Activated naive CD4-positive, alpha-beta T cell treated with anti-CD3 and anti-CD28 coated beads, Interleukin-2, amount 50 U/mL, for 72 hours (primary cell): Measurements from ENCODE around the gene MYB. TPM values are rescaled to one million over a fixed set of nuclear protein-coding genes. Genes with fewer than 3 reads are reported as not detected.
"Not testable (repeated sequence)": the region's sequence is repeated elsewhere in the genome, so short reads cannot be mapped to it uniquely, and the experiment has no call there.

Source experiments
- ATAC-seq, 2 donors: fragments of 150-1000 bp; cut with Tn5 transposase; 2 replicates each; pipeline ENCODE4 v1.10.0; 2021; ENCODE audit warnings: mild to moderate bottlenecking in 2 of 2, moderate library complexity in 2 of 2
- DNase-seq, 2 donors: peaks; one replicate each; pipeline ENCODE4 v3.0.0; 2021 to 2022; ENCODE audit warnings: low spot score in 2 of 2
- H3K27ac Mint-ChIP-seq, 2 donors: one replicate each; pipeline ENCODE4 v1.8.0; 2022; ENCODE audit warnings: mild to moderate bottlenecking in 2 of 2, mixed read lengths in 2 of 2
- H3K36me3 Mint-ChIP-seq, 2 donors: one replicate each; pipeline ENCODE4 v1.8.0; 2022; ENCODE audit warnings: mixed read lengths in 2 of 2
- H3K9me3 Mint-ChIP-seq, 2 donors: one replicate each; pipeline ENCODE4 v1.8.0; 2022; ENCODE audit warnings: mixed read lengths in 2 of 2
- total RNA-seq, 2 donors: library from RNA; stranded (reverse); gene quantifications; one replicate each; pipeline ENCODE4 v1.2.3, GENCODE V29; 2022

MYB gene
- total RNA-seq, 2 donors from 2014 or later: 23.8 to 54.9 TPM

- Mint-ChIP-seq H3K9me3 (no peaks in the 10 kb centered on the region), H3K36me3 (no peaks in the 10 kb centered on the region), H3K27ac (no peak overlapping the region)
- ATAC-seq (no peak), DNase-seq (no peak)
These were observed 63.0 kb downstream of the MYB start for GRCh38 chr6:135243871-135244796.

- ATAC-seq (no peak), DNase-seq (no peak)
- no peaks in the 10 kb centered on the region for H3K36me3 Mint-ChIP-seq
- no peaks in the 10 kb centered on the region for H3K9me3 Mint-ChIP-seq
- no peak overlapping the region for H3K27ac Mint-ChIP-seq
These were observed 63.7 kb downstream of the MYB start for GRCh38 chr6:135244805-135245204.

- not testable (repeated sequence) for ATAC-seq, H3K36me3 Mint-ChIP-seq, H3K9me3 Mint-ChIP-seq, DNase-seq, H3K27ac Mint-ChIP-seq
These were observed 65.4 kb downstream of the MYB start for GRCh38 chr6:135246412-135247012.

DNA sequence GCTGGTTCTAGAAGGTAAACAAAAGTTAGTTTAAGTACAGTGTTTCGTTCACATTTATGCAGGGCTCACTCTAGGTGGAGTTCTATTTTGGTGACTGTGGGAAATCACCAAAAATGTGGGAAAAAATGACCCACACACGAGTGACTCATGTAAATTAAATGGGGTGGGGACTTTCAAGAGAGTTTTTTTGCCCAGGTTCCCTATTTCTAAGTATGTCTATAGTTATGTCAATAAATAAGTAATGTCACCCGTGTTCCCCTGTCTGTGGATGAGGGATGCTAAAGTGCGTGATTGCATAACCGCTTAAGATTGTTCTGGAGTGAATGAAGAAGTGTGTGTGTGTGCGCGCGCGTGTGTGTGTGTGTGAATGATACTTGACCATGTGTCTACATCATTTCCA lies 69.1 kb downstream of the MYB start:
- H3K9me3 Mint-ChIP-seq: no peaks in the 10 kb centered on the region
- DNase-seq (no peak), ATAC-seq (no peak)
- no peak overlapping the region for H3K27ac Mint-ChIP-seq
- no peaks in the 10 kb centered on the region for H3K36me3 Mint-ChIP-seq

- no peaks in the 10 kb centered on the region for H3K36me3 Mint-ChIP-seq
- no peaks in the 10 kb centered on the region for H3K9me3 Mint-ChIP-seq
- DNase-seq (no peak), ATAC-seq (no peak)
- H3K27ac Mint-ChIP-seq: no peak overlapping the region
These were observed 69.8 kb downstream of the MYB start for GRCh38 chr6:135250751-135251497.

DNA sequence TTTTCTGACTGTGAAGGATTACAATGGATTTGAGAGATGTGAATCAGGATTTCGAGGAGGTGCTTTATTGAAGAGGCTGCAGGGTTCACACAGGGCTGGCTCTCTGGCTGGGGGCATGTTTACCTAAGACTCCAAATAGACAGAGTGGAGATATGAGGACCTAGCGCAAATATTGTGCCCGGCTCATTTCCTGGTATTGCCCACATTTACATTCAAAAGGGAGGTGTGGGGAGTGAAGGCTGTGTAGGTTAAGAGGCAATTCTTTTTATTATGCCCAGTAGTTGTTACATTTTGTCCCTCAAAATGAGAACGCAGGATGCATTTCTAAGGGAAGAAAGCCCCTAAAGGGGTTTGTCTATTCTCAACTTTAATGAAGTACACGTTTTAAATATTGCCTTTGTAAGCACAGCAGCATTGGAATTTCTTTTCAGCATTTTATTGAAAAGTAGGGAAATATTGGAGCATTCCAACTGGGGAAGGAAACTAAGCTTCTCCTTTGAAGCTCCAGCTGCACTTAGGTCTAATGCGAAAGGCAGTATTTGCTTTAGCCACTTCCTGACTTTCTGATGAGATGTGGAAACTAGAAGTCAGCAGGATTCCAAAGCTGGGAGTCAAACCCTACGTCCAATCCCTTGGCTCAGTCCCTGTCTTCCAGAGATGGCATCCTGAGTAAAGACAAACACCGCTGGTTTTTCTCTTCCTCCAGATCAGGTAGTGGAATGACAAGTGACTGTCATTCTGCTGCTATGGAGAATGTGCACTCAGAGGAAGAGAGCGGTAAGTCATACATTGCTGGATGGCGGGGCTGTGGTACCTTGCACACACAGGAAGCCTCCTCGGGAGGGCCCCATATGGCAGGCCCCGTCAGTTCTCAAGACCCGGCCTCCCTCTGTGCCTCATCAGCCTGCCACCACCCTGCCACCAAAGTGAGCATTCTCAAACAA lies 70.7 kb downstream of the MYB start:
- Mint-ChIP-seq H3K36me3 (no peaks in the 10 kb centered on the region), H3K27ac (no peak overlapping the region), H3K9me3 (no peaks in the 10 kb centered on the region)
- ATAC-seq (peak; percentile 43 to 64), DNase-seq (no peak)

DNA sequence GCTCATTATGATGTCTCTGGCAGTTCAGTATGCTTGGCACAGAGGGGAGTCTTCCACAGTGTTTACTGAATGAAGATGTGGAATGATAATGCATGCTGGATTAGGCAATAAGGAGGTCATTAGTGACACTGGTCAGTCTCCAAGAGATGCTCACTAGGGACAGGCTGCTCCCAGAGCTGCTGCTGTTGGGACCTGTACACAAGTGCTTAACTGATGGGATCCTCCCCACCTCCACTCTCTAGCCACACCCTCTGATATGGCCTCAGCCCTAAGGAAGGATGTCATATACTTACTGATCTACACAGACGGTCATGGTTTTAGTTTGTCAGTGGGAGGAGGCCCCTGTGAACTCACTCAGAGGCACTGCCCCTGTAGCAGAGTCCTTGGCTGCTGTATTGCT lies 73.4 kb downstream of the MYB start:
- Mint-ChIP-seq H3K9me3 (no peaks in the 10 kb centered on the region), H3K27ac (no peak overlapping the region), H3K36me3 (no peaks in the 10 kb centered on the region)
- ATAC-seq: no peak
- no peak for DNase-seq

GRCh38 chr6:135256866-135257265 lies 75.8 kb downstream of the MYB start:
- H3K36me3 Mint-ChIP-seq: no peaks in the 10 kb centered on the region
- no peaks in the 10 kb centered on the region for H3K9me3 Mint-ChIP-seq
- no peak overlapping the region for H3K27ac Mint-ChIP-seq
- no peak for ATAC-seq
- no peak for DNase-seq

GRCh38 chr6:135257631-135258405 lies 76.7 kb downstream of the MYB start:
- no peak overlapping the region for H3K27ac Mint-ChIP-seq
- DNase-seq (no peak), ATAC-seq (no peak)
- no peaks in the 10 kb centered on the region for H3K36me3 Mint-ChIP-seq
- no peaks in the 10 kb centered on the region for H3K9me3 Mint-ChIP-seq

DNA sequence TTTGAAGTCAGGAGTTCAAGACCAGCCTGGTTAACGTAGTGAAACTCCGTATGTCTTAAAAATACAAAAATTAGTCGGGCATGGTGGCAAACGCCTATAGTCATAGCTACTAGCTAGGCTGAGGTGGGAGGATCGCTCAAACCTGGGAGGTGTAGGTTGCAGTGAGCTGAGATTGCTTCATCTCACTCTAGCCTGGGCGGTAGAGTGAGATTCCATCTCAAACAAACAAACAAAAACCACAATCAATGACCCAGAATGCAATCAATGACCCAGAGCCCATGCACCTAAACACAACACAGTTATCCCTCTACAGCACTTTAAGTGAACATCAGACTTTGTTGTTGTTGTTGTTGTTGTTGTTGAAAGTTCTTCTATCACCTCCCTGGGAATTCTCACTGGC lies 77.9 kb downstream of the MYB start:
- Mint-ChIP-seq H3K9me3 (no peaks in the 10 kb centered on the region), H3K36me3 (no peaks in the 10 kb centered on the region), H3K27ac (no peak overlapping the region)
- no peak for DNase-seq
- ATAC-seq: no peak

GRCh38 chr6:135260612-135261011 lies 79.5 kb downstream of the MYB start:
- H3K27ac Mint-ChIP-seq: no peak overlapping the region
- no peak for ATAC-seq

DNA sequence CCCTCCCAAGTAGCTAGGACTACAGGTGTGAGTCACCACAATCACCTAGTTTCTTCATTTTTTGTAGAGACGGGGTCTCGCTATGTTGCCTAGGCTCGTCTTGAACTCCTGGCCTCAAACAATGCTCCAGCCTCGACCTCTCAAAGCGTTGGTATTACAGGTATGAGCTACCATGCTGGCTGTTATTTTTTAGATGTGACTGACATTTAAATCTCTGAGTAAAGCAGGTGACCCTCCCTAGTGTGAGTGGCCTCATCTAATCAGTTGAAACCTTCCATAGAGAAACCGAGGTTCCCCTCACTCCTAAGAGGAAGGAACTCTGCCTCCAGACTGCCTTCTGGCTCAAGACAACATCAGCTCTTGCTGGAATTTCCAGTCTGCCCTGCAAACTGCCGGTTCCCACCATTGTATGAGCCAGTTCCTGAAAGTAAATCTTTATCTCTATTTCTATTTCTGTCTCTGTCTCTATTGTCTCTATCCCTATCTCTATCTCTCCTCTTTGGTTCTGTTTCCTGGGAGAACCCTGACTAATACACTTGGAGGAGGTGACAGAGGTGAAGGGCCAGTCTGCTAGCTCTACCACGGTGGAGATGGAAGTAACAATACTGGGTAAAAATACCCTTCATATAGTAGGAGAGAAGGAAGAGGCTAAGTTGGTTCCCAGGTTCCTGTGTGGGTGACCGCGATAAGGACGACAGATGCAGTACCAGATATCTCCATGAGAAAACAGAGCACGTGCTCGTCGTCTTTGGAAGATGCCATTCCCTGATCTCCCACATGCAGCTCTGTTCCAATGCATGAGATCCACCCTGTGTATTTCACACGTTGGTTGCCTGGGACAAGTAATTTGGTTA lies 81.0 kb downstream of the MYB start:
- ATAC-seq: no peak
- DNase-seq: no peak
- Mint-ChIP-seq H3K9me3 (no peaks in the 10 kb centered on the region), H3K27ac (no peak overlapping the region), H3K36me3 (no peaks in the 10 kb centered on the region)

More at GRCh38 chr6:135260612-135261011, 79.5 kb downstream of the MYB start:
- DNase-seq: no peak
- Mint-ChIP-seq H3K36me3 (no peaks in the 10 kb centered on the region), H3K9me3 (no peaks in the 10 kb centered on the region)

GRCh38 chr6:135265278-135265677 lies 84.2 kb downstream of the MYB start:
- Mint-ChIP-seq H3K9me3 (no peaks in the 10 kb centered on the region), H3K36me3 (no peaks in the 10 kb centered on the region), H3K27ac (no peak overlapping the region)
- DNase-seq: no peak
- no peak for ATAC-seq

GRCh38 chr6:135266675-135267074 lies 85.6 kb downstream of the MYB start:
- Mint-ChIP-seq H3K36me3 (no peaks in the 10 kb centered on the region), H3K27ac (no peak overlapping the region), H3K9me3 (no peaks in the 10 kb centered on the region)
- DNase-seq (no peak), ATAC-seq (no peak)

DNA sequence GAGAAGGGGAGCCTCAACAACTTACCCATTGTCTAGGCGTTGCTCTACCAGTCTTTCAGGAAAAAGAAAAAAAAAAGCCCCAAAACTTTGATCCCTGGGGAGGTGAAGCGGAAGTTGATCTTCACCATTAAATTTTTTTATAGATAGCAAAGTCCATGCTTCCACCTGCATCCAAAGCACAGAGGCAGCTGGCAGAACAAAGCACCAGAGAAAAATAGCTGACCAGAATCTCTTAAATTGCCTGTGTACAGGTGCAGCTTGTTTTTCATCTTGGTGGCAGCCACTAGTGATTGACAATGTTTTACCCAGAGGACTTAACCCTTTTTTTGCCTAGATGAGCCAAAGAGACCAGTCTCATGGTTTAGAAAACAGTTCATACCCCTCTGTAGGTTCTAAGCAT lies 86.0 kb downstream of the MYB start:
- Mint-ChIP-seq H3K9me3 (no peaks in the 10 kb centered on the region), H3K36me3 (no peaks in the 10 kb centered on the region), H3K27ac (no peak overlapping the region)
- DNase-seq (no peak), ATAC-seq (no peak)
